Stimulated activated CD8-positive, alpha-beta memory T cell treated with anti-CD3 and anti-CD28 coated beads, Interleukin-12 subunit alpha, Interleukin-12 subunit beta, amount 100 ng/mL, for 24 hours (primary cell): ENCODE measurements around the gene CRB1.
"Not testable (repeated sequence)": the region's sequence is repeated elsewhere in the genome, so short reads cannot be mapped to it uniquely, and the experiment has no call there.

Experiments used
- DNase-seq: peaks from one replicate; pipeline ENCODE4 v3.0.0-alpha.2; 2020; ENCODE audit errors: extremely low read depth

The CRB1 gene

DNA sequence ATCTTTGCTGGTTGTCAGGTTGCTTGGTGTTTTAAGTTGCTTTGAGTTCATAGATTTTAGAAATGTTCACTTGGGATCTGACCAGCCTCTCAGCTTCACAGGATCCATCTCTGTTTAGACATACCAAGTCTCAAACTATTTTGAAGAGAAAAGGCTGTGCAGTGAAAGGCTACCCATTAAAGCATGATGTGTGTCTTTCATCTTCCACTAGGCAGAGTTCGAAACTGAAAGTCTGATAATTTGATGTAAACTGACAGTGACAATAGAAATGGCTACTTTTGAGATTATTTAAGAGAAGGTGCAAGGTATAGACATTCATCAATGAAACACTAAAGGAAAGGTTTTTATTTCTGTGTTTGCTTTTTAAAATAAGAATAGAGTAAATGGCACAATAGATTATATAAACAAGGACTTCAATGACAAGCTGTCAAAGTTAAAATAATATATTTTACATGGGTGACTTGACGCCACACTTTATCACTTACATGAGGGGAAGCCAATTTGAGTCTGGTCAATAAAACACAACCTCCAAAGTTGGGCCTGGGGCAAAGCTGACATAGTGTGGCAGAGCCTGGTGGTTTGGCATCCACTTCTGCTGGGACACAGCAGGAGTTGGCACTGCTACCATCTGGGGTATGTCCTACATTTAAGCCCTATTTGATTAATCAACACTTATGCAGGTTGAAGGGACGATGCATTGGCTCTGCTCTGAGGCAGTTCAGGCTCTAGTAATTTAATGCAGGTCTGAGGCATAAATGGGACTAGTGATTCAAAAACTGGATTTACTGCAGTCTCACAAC lies 197.7 kb downstream of the CRB1 start:
- DNase-seq: no peak

DNA sequence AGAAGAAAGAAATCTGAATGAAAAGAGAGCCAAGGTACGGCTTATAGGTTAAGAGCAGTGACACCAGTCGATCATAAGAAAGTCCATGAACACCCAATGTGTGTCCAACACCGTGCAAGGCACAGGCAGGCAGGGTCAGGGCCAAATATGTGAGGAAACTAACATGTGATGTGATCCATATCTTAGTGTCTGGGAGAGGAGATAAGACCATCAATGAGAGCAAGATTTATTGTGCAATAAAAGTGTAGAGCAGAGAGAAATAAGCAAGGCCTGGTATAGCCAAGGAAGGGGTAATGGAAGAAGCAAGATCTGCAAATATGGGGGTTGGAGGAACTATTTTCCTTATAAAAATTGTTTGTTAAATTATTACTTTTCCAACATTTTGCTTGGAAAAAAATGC lies 198.8 kb downstream of the CRB1 start:
- DNase-seq: no peak

DNA sequence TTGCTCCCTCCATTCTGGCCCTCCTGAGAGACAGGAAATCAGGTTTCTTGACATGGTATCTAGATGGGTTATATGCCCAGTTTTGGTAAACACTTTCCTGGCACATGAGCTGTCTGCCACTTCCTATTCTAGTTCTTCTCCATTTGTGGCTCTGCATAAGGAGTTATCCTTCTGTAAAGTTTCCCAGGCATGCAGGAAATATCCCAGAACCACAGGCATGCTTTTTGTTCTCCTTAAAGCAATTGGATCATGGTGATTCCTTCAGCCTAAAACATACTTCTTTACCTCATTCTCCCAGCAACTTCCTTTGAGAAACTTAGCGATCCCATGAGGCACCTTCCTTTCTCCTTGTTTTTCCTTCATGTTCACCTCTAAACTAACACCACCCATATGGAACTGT lies 199.8 kb downstream of the CRB1 start:
- DNase-seq: no peak

DNA sequence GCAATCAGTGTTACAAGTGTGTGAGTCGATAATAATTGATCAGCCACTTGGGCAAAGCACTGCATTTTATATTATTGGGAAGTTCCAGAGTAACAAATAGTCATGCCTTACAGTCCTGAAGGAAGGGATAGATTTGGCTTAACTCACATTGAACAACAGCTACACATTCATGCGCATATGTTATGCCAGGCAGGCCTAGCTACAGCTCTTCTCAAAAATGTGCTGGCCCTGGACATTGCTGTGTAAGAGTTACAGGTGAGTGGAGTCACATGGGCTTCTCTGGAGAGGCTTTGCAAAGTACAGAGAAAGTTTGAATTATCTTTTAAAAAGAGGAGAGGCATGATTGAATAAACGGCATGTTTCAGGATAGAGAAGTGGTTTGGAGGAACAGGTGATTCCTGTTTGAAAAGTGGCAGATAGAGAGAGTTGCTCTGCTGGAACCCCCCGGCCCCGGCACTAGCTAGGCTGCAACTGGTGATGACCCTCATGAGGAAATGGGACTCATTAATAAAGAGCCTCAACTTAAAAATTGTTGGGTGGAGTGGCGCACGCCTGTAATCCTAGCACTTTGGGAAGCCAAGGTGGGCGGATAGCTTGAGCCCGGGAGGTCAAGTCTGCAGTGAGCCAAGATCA lies 200.6 kb downstream of the CRB1 start:
- no peak for DNase-seq

DNA sequence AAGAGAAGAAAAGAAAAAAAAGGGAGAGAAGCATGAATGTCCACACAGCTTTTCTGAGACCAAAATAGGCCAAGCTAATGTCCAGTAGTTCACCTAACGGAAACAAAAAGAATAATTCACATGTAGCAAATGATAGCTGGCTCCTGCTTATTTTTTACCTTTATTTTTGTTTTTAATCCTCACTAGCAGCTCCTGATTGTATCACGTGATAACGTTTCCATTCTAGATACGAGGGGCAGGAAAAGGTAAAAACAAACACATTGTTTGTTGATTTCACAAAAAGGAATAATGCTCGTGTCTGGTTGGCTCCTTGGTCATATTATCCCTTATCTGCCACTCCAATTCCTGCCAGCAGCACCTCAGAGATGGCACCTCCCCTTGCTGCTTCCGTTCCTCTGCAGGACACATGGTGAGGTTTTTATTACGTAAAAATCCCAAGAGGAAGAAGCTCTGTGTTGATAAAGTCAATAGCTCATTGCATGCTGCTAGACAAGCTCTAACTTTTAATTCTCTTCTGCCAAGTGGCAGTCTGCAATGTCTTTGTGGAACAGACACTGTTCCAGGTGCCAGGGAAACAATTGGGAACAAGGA lies 201.7 kb downstream of the CRB1 start:
- DNase-seq: no peak

DNA sequence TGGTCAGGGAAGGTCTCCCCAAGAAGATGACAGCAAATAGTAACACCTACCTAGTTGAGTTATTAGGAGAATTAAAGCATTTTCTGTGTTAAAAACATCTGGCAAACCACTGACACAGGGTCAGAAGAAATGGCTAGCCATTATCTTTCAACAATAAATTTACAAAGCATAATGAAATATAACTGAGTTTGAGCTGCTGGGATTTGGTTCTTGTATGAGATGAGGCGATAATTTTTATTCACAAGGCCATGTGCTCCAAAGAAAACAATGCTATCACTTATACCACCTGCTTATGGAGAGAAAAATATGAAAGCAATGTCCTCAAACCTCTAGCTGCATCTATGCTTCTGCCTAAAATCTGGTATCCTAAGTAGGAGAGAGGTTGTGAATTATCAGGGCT lies 202.3 kb downstream of the CRB1 start:
- no peak for DNase-seq

DNA sequence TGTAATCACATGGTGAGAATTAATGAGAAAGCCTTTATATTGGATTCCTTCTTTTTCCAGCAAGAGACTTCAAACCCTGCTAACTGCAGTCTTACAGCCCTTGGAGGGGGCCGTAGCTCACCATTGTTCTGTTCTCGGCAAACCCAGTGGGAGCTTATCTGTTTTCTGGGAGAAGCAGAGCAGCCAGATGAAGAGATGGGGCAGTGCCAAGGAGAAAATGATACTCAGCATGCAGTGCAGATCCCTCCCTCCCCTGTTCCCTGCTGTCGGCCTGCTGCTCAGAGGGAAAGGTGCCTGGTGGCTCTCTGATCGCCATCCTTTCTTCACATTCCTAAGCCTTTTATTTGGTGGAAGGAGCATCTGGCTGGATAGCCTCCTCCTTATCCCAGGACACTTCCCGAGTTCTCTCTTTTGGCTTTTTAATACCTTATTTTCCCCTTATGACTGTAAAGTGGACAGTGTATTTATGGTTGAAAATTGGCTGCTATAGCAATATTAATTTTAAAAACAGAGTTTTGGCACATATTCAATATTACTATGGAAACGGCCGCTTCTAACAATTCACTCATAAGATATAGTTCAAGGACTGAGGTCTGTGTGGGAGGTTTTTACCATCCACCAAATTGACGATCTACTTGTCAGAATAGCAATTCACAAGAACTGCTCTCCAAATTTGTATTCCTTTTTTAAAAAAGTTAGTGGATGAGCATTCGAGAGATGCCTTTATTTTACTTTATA lies 203.4 kb downstream of the CRB1 start:
- no peak for DNase-seq

DNA sequence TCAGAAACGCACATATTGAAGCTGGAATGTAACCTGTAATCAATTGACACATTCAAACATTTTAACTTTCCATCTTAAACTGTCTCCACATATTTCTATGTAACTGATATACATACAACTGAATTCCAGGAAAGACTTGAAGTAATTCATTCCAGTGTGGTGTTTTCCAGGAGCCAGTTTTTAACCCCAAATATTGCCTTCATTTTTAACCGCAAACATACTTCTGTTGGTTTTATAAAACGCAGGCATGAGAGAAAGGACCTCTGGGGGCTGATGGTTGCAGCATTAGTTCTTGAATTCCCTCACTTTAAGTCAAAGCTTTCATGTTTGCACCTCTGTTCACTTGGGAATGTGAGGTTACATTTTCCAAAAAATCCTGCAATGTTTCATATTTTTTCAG lies 204.1 kb downstream of the CRB1 start:
- no peak for DNase-seq

DNA sequence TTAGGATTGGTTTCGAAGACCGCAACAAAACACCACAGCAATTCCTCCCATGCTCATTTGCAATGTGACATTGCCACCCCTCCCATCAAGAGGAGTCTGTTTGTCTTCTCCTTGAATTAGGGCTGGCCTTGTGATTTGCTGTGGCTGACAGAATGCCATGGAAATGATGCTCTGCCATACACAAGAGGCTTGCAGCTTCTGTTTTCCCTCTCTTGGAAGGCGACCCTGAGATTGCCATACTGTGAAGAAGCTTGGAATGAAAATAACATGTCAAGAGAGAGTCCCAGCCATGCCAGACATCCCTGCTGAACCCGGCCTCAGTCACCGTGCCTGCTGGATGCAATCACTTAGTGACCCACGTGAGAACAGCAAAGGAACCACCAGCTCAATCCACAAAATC lies 212.4 kb downstream of the CRB1 start:
- no peak for DNase-seq

DNA sequence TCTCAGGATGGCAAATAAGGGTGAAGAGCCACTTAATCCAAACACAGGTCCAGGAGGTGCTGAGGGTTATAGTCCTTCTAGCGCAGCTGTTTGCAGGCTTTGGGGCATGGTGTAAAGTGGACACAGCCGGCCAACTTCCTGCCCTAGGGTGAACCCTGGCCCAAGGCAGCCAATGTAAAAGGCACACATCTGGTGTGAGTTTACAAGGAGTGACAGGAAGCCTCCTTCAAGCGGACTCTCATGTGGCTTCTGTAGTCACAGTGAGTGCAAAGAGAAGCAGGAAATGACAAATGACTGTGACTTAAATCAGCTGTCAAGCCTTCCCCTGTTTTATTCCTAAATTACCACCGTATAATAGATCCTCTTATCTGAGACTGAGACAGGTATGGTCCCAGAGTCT lies 213.0 kb downstream of the CRB1 start:
- no peak for DNase-seq

DNA sequence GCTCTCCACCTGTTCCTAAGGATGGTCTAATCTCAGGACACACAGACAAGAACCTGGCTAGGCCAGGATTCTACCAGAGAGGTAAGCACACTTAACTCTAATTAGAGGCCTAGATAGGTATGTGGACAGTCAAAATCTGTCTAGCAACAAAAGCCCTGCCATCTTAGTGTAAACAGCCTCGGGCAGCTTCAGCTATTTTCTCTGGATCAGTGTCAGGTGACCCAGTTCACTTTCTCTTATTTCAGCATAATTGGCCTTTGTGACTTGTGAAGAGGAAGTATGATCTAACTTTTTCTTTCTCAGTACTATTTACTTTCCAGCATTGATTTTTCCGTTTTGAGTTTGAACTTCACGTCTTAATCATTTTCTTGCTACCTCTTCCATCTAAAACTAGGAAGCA lies 217.7 kb downstream of the CRB1 start:
- DNase-seq: no peak

DNA sequence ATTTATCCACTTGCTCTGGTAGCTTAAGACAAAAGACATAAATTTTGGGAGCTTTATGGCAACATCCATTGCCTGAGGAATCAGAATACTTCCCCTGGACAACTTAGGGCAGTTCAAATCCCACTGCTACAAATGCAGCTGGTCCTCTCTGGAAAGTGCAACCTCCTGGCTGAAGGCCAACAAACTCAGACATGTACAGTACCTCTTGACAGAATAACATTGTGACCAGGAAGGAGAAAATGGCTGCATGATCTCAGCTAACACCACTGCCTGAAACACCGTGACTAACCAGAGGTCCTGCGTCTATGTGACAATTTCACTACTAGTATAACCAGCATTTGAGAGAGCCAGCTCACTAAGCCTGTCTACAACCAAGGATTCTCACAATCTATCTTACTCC lies 218.9 kb downstream of the CRB1 start:
- DNase-seq: no peak

DNA sequence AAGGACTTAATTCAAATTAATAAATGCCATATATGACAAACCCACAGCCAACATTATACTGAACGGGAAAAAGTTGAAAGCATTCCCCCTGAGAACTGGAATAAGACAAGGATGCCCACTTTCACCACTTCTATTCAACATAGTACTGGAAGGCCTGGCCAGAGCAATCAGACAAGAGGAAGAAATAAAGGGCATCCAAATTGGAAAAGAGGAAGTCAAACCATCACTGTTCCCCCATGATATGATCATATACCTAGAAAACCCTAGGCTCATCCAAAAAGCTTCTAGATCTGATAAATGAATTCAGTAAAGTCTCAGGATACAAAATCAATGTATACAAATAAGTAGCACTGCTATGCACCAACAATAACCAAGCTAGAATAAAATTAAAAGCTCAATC lies 223.5 kb downstream of the CRB1 start:
- not testable (repeated sequence) for DNase-seq

DNA sequence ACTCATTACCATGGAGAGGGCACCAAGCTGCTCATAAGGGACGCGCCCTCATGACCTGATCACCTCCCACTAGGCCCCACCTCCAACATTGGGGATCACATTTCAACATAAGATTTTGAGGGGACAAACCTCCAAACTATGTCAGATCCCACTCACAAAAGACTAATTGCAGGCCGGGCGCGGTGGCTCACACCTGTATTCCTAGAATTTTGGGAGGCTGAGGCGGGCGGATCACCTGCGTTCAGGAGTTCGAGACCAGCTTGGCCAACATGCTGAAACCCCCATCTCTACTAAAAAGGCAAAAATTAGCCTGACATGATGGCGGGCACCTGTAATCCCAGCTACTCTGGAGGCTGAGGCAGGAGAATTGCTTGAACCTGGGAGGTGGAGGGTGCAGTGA lies 228.7 kb downstream of the CRB1 start:
- DNase-seq: no peak

DNA sequence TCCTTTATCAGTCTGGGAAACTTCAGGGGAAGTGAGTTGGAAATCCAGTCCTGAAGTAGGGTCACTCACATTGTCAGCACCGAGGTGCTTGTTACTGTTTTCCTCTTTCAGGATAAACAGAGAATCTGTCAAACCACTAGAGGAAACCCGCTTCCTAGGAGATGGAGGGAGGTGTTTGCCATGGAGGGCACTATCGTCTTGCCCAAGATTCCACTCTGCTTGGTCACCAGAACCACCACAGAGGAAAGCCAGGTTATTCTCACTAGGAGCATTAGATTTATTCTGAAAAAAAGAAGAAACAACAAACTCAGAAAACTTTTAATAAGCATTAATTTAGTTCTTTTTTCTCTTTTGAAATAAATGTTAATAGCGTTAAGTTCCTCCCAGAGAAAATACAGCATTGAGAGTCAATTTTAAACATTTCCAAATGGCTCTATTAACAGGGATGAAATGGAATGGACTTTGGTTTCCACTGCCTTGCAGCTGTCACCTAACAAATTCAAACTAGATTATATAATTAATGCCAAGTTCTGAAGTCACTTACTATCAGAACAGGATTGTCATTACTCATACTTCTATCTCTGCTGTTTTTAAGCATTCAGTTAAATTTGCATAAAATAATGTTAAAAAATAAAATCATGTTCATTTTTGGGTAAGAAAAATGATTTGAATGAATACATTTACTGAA lies 242.8 kb downstream of the CRB1 start:
- no peak for DNase-seq

DNA sequence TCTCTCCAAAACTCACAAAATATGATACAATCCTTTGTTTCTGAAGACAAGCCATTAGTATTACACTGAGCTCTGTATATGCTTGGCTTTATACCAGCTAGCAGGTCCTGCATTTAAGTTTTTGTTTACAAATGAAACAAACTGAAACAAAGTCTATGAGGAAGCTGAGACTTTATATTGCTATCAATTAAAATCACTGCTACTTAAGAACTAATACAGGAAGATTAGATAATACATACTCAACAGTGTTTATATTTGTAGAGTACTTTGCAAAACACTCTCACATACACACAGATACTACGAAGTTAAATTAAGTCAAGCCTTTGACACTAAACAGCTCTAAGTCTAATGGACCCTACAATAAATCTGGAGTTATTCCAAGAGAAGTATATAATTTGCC lies 247.4 kb downstream of the CRB1 start:
- no peak for DNase-seq

DNA sequence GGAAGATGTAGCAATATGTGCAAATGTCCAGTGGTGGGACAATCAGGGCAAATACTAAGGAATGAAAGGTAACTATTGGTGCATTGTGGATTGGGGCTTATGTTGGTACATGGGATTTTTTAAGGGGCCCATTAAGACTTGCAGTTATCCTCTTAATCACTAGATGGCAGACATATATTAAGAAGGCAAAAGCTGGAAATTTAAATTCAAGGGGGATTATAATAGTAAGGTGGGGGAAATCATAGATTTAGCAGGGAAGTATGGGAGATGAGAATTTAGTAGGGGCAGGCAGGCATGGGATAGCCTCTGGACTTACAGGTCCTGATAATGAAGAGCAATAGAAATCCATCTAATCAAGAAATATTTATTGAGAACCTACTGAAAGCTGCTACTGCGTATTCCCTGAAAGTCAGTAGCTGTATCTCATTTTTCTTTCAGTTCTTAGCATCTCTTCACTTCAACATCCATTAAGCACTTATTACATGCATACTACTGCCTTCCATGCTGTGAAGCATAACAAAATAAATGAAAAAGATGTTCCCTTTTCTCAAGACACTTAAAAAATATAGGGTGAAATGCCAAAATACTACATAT lies 251.8 kb downstream of the CRB1 start:
- no peak for DNase-seq

DNA sequence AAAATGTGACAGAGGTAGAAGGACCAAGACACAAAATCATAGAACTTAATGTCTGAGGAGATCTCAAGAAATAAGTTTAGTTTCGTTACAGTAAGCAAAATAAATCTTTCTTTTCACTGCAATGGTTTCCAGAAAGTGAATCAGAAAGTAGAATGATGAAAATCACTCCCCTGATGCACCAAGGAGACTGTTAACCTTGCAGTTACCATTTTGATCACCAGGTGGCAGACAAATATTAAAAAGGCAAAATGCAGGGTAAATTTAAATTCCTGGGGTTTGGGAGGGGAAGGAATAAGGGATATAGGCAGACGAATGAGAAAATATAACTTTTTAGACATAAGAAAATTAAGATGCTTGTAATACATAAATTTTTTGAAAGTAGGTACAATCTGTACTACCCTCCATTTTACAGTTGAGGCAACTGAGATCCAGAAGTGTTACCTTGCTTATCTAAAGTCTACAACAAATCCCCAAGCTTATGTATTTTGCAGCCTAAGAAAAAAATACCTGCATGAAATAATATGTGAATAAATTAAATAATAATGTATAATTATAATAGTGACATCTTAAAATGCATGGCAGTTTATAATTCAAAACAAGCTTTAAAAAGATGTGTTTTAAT lies 253.2 kb downstream of the CRB1 start:
- no peak for DNase-seq

DNA sequence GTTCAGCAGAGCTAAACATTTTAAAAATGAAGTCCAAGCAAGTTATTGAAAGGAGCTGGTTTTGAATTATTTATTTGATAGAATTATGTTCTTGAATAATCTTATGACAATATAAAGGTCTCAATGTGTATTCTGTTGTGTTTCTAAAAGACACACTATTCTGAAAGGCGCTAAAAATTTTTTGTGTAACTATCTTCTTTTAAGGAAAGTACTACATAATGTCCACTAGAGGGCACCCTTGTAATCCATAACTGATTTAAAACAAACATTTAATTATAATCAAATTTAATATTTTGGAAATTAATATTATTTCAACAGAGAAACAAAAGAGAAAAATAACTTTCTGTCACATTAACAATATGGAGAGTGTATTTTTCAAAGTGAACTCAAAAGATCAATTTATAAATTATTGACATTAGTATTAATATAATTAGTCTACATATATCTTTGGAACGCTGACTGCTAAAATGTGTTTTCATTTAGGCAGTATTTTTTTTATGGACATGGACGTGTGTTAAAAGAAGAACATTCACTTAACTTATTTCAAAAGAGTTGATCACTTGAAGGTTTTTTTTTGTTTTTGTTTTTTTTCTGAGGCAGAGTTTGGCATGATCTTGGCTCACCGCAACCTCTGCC lies 258.8 kb downstream of the CRB1 start:
- no peak for DNase-seq
